ES-I3 (cell line): Measurements from ENCODE around the gene SH3RF3.

Experiments
- H3K36me3 ChIP-seq: 2 replicates; pipeline ENCODE4 v1.6.1; 2013; ENCODE audit warnings: mild to moderate bottlenecking, low read length, control low read depth, moderate library complexity; ENCODE audit not compliant: insufficient read depth
- H3K4me1 ChIP-seq: 2 replicates; pipeline ENCODE4 v1.6.1; 2013; ENCODE audit warnings: mild to moderate bottlenecking, control low read depth, low read length; ENCODE audit not compliant: insufficient read depth
- H3K9ac ChIP-seq: 2 replicates; pipeline ENCODE4 v1.6.1; 2013; ENCODE audit warnings: low read depth, mild to moderate bottlenecking, low read length, moderate library complexity
- H3K9me3 ChIP-seq: 2 replicates; pipeline ENCODE4 v1.6.1; 2013; ENCODE audit warnings: mild to moderate bottlenecking, low read length, moderate library complexity; ENCODE audit not compliant: control insufficient read depth, insufficient read depth

SH3RF3 gene

GRCh38 chr2:109236147-109236546 is 107.1 kb downstream of the SH3RF3 start:
- Histone ChIP-seq H3K9me3 (0 out of 2 replicates have a peak, but pooled peaks cover 3% of the 10 kb centered on the region), H3K4me1 (no peaks in the 10 kb centered on the region; the same call in 1 of the 2 replicates), H3K9ac (no peak overlapping the region), H3K36me3 (no peaks in the 10 kb centered on the region)

DNA sequence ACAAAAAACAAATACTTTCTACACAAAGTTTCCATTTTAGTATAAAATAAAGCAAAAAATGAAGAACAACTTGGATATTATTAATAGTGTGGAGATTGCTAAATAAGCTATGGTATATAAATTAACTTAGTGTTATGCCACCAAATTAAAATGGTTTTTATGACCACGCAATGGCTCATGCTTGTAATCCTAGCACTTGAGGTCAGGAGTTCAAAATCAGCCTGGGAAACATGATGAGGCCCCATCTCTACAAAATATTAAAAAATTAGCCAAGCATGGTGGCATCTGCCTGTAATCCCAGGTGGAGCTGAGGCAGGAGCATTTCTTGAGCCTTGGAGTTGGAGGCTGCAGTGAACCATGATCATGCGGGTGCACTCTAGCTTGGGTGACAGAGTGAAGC is 108.8 kb downstream of the SH3RF3 start:
- no peak overlapping the region for H3K9ac ChIP-seq
- no peaks in the 10 kb centered on the region; the same call in 1 of the 2 replicates for H3K4me1 ChIP-seq
- H3K36me3 ChIP-seq = no peaks in the 10 kb centered on the region
- H3K9me3 ChIP-seq = 0 out of 2 replicates have a peak, but pooled peaks cover 3% of the 10 kb centered on the region

GRCh38 chr2:109238580-109238979 is 109.6 kb downstream of the SH3RF3 start:
- Histone ChIP-seq H3K9me3 (0 out of 2 replicates have a peak, but pooled peaks cover 3% of the 10 kb centered on the region), H3K36me3 (no peaks in the 10 kb centered on the region), H3K4me1 (peaks cover 4% of the 10 kb centered on the region; the same call in 1 of the 2 replicates), H3K9ac (no peak overlapping the region)

DNA sequence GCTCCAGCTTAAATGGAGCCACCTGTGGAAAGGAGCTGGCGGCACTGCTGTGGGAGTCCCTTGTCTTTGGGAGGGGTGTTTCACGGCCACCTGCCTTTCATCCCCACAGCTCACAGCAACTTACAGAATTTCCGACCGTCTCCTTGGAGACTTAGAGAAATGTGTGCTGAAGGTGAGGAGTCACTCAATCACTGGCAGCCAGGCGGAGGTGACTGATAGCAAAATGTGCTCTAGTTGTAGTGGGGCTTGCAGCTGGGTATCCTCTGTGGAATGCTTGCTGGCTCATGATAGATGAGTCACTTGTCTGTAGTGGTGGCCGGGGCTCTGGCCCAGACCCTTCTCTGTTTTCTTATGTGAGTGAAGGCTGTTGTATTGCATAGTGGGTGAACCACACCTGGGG is 110.7 kb downstream of the SH3RF3 start:
- Histone ChIP-seq H3K9me3 (no peaks in the 10 kb centered on the region), H3K36me3 (no peaks in the 10 kb centered on the region), H3K4me1 (peaks cover 4% of the 10 kb centered on the region; the same call in 1 of the 2 replicates), H3K9ac (no peak overlapping the region)

GRCh38 chr2:109242210-109242653 is 113.2 kb downstream of the SH3RF3 start:
- Histone ChIP-seq H3K4me1 (peaks cover 4% of the 10 kb centered on the region; the same call in 1 of the 2 replicates), H3K36me3 (no peaks in the 10 kb centered on the region; the same call in 1 of the 2 replicates), H3K9me3 (no peaks in the 10 kb centered on the region), H3K9ac (no peak overlapping the region)

DNA sequence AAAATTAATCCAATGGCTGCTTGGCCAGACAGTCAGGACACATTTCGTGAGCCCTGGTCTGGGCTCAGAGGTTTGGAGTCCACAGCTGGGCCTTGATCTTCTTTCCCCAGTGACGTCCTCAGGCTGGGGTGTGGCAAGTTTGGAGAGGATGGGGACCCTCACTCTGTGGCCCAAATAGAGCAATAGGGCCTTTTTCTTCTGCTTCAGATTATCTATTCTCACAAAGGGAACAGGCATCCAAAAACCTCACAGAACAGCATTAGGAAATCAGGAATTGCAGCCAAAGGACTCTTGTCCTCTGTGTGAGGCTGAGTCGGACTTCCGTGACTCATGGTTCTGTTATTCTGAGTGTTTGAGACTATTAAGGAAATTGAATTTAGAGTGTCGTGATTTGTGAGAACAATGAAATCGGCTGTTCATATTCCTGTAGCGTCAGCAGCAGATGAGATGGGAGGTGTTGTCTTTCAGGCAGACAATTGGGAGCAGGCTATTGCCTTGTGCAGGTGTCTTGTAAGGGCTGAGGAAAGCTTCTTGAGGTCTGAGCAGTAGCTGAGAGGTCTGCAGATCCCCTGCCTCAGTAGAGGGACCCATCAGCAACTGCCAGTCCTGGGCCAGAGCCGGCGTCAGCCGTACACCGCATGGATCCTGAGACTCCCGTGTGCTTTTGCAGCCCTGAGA is 113.8 kb downstream of the SH3RF3 start:
- peaks cover 7% of the 10 kb centered on the region for H3K4me1 ChIP-seq
- H3K36me3 ChIP-seq = no peaks in the 10 kb centered on the region; the same call in 1 of the 2 replicates
- no peak overlapping the region for H3K9ac ChIP-seq
- H3K9me3 ChIP-seq = no peaks in the 10 kb centered on the region

DNA sequence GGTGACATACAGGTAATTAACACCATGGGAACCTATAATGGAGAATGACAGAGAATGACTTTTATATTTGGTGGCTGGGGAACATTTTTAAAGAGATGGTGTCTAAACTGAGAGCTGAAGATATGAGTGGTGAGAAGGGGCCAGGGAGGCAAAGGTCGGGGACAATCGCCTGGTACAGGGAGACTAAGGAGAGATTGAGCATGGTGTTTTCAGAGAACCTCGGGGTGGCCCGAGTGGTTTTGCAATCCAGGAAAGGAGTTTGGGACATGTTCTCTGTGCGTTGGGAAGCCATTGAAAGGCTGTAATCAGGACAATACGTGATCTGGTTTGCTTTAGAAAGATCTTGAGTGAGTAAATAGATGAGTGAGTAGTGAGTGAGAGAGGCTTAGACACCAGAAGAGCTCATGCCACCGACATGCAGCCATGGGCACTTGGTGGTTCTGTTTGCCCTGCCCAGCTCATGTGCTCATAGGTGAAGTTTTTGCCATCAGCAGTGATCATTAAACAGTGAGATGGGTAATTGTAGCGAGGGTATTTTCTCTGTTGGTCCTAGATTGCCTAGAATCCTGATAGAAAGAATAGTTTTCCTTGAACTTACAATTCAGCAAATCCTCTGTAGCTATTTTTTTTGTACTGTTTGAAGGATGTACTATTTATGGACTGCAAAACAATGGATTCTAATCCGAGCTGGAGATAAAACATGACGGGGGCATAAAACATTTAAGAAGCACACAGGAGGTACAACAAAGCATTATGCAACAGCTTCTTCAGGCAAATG is 114.7 kb downstream of the SH3RF3 start:
- Histone ChIP-seq H3K9ac (no peak overlapping the region), H3K9me3 (no peaks in the 10 kb centered on the region), H3K4me1 (peaks cover 11% of the 10 kb centered on the region), H3K36me3 (no peaks in the 10 kb centered on the region; the same call in 1 of the 2 replicates)

- Histone ChIP-seq H3K9me3 (no peaks in the 10 kb centered on the region), H3K4me1 (peaks cover 11% of the 10 kb centered on the region), H3K36me3 (no peaks in the 10 kb centered on the region; the same call in 1 of the 2 replicates), H3K9ac (no peak overlapping the region)
Observed at GRCh38 chr2:109244304-109244582, 115.2 kb downstream of the SH3RF3 start.

- Histone ChIP-seq H3K9ac (no peak overlapping the region), H3K36me3 (no peaks in the 10 kb centered on the region; the same call in 1 of the 2 replicates), H3K4me1 (peaks cover 11% of the 10 kb centered on the region), H3K9me3 (no peaks in the 10 kb centered on the region)
Observed at GRCh38 chr2:109244750-109245382, 115.9 kb downstream of the SH3RF3 start.

DNA sequence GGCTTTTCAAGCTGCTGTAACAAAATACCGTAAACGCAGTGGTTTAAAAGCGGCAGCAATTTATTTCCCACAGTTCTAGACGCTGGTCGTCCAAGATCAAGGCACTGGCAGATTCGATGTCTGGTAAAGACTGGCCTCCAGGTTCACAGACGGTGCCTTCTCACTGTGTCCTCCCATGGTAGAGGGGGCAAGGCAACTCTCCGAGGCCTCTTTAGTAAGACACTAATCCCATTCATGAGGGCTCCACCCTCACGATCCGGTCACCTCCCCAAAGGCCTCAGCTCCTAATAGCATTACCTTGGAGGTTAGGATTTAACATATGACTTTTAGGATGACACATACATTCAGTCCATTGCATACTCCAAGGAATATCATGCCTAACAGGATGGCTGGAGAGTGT is 117.2 kb downstream of the SH3RF3 start:
- Histone ChIP-seq H3K9ac (no peak overlapping the region), H3K9me3 (no peaks in the 10 kb centered on the region), H3K4me1 (peaks cover 11% of the 10 kb centered on the region; the same call in 1 of the 2 replicates), H3K36me3 (no peaks in the 10 kb centered on the region; the same call in 1 of the 2 replicates)

GRCh38 chr2:109246616-109247015 is 117.6 kb downstream of the SH3RF3 start:
- H3K9me3 ChIP-seq = no peaks in the 10 kb centered on the region
- peaks cover 11% of the 10 kb centered on the region; the same call in 1 of the 2 replicates for H3K4me1 ChIP-seq
- no peaks in the 10 kb centered on the region; the same call in 1 of the 2 replicates for H3K36me3 ChIP-seq
- no peak overlapping the region for H3K9ac ChIP-seq

DNA sequence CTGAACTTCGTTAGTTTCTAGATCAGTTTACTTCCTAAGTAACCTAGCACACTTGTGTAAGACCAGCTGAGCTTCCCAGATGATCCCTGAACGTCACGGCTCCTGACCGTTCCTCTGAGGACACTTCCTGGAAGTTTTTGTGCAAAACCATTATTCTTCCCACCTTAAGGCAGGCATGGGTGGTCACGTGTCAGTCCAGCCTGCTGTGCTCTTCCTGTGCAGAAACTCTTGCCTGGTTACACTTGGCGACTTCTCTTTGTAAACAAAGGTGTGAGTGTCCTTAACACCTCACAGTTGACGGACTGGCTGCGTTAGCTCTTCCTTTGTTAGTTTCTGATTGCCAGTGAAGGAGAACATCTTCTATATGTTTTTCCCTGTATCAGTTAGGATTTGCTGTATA is 118.3 kb downstream of the SH3RF3 start:
- Histone ChIP-seq H3K9ac (no peak overlapping the region), H3K4me1 (peaks cover 11% of the 10 kb centered on the region; the same call in 1 of the 2 replicates), H3K9me3 (no peaks in the 10 kb centered on the region), H3K36me3 (no peaks in the 10 kb centered on the region; the same call in 1 of the 2 replicates)

- Histone ChIP-seq H3K36me3 (no peaks in the 10 kb centered on the region; the same call in 1 of the 2 replicates), H3K4me1 (peaks cover 11% of the 10 kb centered on the region; the same call in 1 of the 2 replicates), H3K9ac (no peak overlapping the region), H3K9me3 (no peaks in the 10 kb centered on the region)
Observed at GRCh38 chr2:109247812-109248211, 118.8 kb downstream of the SH3RF3 start.

DNA sequence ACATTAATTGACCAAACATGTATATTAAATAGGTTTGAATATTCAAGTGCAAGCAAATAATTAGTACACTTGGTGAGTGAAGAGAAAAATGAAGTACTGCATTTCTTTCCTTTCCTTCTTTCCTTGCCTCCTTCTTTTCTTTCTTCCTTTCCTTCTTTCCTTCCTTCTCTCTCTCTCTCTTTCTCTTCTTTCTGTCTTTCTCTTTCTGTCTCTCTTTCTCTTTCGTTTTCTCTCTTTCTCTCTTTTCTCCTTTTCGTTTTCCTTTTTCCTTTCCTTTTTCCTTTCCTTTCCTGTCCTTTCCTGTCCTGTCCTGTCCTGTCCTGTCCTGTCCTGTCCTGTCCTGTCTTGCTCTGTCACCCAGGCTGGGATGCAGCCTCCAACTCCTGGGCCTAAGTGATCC is 119.6 kb downstream of the SH3RF3 start:
- peaks cover 7% of the 10 kb centered on the region; the same call in 1 of the 2 replicates for H3K4me1 ChIP-seq
- no peaks in the 10 kb centered on the region for H3K9me3 ChIP-seq
- H3K9ac ChIP-seq = no peak overlapping the region
- no peaks in the 10 kb centered on the region; the same call in 1 of the 2 replicates for H3K36me3 ChIP-seq
